Astrocyte of the spinal cord (primary cell): ENCODE measurements around the gene ABHD12.
A peak's percentile ranks its signal among the peaks of the same experiment; 100 is the strongest.

Experiments
- DNase-seq: peaks from one replicate; pipeline ENCODE4 v3.0.0; 2011; ENCODE audit warnings: low read depth, low spot score
- H3K4me3 ChIP-seq: 2 replicates; pipeline ENCODE4 v1.5.1; 2011; ENCODE audit warnings: low read depth, mild to moderate bottlenecking, low read length, moderate library complexity
- in situ Hi-C: cut with HindIII; loops from 2 replicates; pipeline ENCODE4 v1.10.0; 2017; ENCODE audit warnings: low sequenced_read_pairs
- TF ChIP-seq, protein P1 (sequence below): IDR thresholded peaks from 2 replicates; pipeline ENCODE4 v1.5.1; 2012; ENCODE audit warnings: low read depth, mild to moderate bottlenecking, low read length, inconsistent platforms

The ABHD12 gene

DNA sequence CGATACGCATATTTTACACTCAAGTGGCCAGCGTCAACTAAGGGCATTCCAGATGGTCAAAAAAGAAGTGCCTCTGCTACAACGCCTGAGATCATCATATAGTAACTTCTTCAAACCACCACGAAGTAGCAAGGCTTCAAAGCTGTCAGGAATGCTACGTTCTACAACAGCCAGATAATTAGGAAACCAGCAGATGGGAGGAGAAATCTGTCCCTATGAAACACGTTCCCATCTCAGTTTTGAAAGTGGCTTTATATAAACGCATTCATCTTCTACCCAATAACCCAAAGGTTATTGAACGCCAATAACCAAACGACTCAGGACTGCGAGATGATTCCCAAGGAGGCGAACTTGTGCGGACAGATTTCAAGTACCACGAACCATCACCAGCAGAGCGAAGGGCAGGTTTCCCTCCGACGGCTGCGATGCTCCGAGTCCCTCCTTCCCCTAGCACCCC lies 1.2 kb downstream of the ABHD12 start:
- in situ Hi-C loops, result no loop called here
- peak overlapping the region; percentile 76 for H3K4me3 ChIP-seq
- TF ChIP-seq, protein P1, sequence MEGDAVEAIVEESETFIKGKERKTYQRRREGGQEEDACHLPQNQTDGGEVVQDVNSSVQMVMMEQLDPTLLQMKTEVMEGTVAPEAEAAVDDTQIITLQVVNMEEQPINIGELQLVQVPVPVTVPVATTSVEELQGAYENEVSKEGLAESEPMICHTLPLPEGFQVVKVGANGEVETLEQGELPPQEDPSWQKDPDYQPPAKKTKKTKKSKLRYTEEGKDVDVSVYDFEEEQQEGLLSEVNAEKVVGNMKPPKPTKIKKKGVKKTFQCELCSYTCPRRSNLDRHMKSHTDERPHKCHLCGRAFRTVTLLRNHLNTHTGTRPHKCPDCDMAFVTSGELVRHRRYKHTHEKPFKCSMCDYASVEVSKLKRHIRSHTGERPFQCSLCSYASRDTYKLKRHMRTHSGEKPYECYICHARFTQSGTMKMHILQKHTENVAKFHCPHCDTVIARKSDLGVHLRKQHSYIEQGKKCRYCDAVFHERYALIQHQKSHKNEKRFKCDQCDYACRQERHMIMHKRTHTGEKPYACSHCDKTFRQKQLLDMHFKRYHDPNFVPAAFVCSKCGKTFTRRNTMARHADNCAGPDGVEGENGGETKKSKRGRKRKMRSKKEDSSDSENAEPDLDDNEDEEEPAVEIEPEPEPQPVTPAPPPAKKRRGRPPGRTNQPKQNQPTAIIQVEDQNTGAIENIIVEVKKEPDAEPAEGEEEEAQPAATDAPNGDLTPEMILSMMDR, result no peak
- DNase-seq, result peak; percentile 50

- TF ChIP-seq, protein P1, result no peak
- in situ Hi-C loops, result no loop called here
- no peak for DNase-seq
- H3K4me3 ChIP-seq, result no peak overlapping the region
These were observed 7.8 kb downstream of the ABHD12 start for GRCh38 chr20:25382704-25383370.

DNA sequence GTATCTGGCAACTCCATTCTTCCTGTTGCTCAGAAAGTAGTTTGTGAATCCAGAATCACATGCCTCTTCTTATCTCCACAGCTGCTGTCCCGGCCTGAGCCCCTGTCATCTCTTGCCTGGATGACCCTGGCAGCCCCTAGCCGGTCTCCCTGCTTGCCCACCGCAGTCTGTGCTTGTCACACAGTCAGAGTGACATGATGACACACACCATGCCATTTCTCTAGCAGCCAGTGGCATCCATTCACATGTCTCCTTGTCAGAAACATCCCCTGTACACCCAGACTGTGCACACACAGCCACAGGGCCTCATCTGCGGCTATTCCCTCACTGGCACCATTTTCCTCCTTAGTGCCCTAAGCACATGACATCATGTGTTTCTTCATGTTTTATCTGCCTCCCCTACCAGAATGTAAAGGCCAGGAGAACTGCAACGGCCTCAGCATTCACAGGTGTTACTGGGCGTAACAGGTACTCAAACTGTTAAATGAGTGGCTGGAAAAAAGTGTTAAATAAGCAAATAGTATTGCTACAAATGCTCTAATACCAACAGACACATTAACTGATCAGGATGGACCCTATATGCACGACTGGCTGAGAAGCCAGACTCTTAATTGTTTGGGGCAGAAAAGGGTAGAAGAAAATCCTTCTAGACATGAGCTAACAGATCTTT lies 9.6 kb downstream of the ABHD12 start:
- no peak for DNase-seq
- TF ChIP-seq, protein P1, result no peak
- H3K4me3 ChIP-seq, result no peak overlapping the region
- in situ Hi-C loops, result no loop called here

DNA sequence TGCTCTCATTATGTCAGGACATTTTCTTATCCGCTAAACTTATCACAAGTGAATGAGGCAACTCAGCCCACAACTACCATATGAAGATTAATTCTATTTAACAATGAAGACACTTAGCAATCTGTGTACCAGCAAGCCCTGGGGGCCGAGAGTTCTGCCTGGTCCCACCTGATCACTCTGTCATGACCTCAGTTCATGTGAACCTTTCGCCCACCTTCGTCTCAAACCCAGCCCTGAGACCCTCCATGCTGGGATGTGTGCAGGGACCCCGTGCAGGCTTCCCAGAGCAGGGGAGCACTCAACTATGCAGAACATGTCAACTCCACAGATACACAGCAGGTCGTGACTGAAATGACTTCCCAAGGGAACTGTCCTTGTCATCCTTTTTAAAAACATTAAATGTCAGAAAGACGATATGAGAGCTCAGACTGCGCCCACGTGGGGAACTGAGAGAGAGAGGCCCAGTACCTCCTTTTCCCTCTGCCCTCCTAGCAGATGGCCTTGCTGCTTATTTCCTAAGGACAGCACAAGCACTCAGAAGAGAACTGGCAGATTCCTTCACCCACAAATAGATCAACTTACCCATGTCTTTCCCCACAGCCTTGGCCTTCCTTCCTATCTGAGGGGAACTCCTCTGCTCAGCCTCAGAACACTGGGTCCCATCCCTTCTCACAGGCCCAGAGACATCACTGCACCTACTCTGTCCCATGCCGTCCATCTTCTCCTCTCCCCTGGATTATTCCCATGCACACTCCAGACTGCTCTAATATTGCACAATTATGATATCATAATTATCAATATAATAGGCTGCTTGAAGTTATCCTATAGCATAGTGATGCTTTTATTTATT lies 11.5 kb downstream of the ABHD12 start:
- DNase-seq, result no peak
- H3K4me3 ChIP-seq, result no peak overlapping the region
- TF ChIP-seq, protein P1, result no peak
- in situ Hi-C loops, result no loop called here

DNA sequence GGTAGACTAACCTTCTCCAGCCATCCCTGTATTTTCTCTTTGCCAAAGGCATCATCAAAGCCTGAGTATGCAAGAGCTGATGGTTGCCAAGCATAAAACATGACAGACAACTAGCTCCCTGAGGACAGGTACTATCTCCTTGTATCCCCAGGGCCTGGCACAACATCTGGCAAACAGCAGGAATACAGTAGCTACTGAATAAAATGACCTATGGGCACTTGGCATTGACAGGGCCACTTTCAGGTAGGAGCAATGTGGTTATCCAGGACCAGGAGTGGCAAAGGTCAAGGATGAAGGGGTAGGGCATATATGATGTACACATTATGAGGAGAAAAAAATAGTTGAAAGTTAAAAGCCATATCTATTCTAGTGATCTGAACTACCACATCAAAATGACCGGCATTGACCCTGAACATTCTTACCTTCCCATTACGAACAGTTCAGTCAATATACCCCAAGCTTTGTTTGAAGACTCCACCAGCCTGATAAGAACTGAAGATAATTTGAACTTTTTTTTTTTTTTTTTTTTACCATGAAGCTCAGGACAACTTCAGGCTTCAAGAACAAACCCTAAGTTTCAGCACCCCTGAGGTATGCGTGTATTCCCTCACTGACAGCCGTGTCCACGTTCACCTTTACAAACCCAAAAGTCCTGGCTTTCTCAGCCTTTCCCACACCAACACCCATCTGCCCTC lies 12.3 kb downstream of the ABHD12 start:
- in situ Hi-C loops, result no loop called here
- H3K4me3 ChIP-seq, result no peak overlapping the region
- no peak for DNase-seq
- TF ChIP-seq, protein P1, result no peak

GRCh38 chr20:25376886-25377285 lies 13.7 kb downstream of the ABHD12 start:
- H3K4me3 ChIP-seq, result no peak overlapping the region
- TF ChIP-seq, protein P1, result no peak
- no peak for DNase-seq
- in situ Hi-C loops, result no loop called here
